22Rv1 (cell line): ENCODE data around the gene STIM1.

Source experiments
- CTCF ChIP-seq: fragments of 450-650 bp; IDR thresholded peaks from 2 replicates; pipeline ENCODE4 v1.5.1; 2017; ENCODE audit warnings: mild to moderate bottlenecking
- ZFX ChIP-seq: fragments of 450-650 bp; IDR thresholded peaks from 2 replicates; pipeline ENCODE4 v1.6.1; 2017; ENCODE audit warnings: antibody characterized with exemption, borderline replicate concordance

DNA sequence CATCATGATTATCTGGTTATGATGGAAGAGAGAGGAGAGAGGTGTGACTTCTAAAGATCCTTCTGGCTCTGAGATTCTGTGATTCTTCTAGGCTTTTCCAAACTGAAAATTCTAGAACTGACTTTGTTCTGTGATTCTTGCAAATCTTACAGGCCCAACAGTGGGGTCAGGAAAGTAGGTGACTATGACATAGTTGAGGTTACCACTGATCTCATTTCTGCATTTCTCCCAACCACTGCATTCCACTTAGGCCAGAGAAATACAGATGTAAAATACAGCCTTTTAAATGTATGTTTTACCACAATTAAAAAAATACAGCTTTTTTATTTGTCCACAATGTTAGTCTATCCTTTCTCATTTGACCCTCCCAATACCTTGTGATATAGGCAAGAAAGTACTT is 83.7 kb downstream of the STIM1 start:
- TF ChIP-seq CTCF (no peak), ZFX (no peak)
